Omental fat pad (tissue), 4 donors: ENCODE data around the gene LELP1. TPM values are rescaled to one million over a fixed set of nuclear protein-coding genes. Genes with fewer than 3 reads are reported as not detected.
"Not testable (repeated sequence)": the region's sequence is repeated elsewhere in the genome, so short reads cannot be mapped to it uniquely, and the experiment has no call there.

ENCODE experiments used
- ATAC-seq: fragments of 150-250 bp; one replicate; pipeline ENCODE4 v1.9.1; 2016; ENCODE audit warnings: mild to moderate bottlenecking, moderate library complexity; ENCODE audit not compliant: low FRiP score
- DNase-seq: peaks from one replicate; pipeline ENCODE4 v3.0.0-alpha.2; 2019; ENCODE audit warnings: low spot score
- CTCF ChIP-seq, 3 donors: fragments of 450-650 bp; IDR thresholded peaks; one replicate each; pipeline ENCODE4 v1.5.1; 2016 to 2017; ENCODE audit warnings: antibody characterized with exemption in 3 of 3, mild to moderate bottlenecking in 3 of 3, moderate library complexity in 2 of 3
- total RNA-seq, 4 donors: library from RNA; depleted of rRNA; stranded (reverse); fragments of >200 nt; gene quantifications; one replicate each; pipeline ENCODE4 v1.1.0, GENCODE V29; 2016

The LELP1 gene
- not detected for total RNA-seq

DNA sequence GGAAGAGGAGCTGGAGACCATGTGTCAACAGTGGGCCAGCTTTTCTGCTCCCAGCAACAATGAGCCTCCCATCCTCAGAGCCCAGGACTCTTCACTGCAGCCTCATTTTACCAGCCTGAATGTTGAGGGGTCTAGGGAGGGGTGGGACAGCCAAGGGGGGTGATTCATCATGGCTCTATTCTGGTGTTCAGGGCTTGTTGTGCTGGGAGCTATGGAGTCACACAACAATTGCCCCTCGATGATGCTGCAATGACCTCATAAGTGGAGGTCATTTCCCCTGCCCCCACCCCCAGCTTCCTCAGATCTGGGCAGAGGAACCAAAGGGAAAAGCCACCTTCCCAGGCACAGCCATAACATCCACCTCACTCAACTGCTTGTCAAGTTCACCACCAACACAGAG is at the start of gene LELP1:
TSS of gene LELP1 (plus strand) at position 301 of the 400 bp plus-strand sequence. CDS start 1,278 bp downstream, outside the sequence.
- DNase-seq: no peak
- no peak for ATAC-seq
- TF ChIP-seq CTCF (IDR thresholded peaks at IDR 0.05): no peak

DNA sequence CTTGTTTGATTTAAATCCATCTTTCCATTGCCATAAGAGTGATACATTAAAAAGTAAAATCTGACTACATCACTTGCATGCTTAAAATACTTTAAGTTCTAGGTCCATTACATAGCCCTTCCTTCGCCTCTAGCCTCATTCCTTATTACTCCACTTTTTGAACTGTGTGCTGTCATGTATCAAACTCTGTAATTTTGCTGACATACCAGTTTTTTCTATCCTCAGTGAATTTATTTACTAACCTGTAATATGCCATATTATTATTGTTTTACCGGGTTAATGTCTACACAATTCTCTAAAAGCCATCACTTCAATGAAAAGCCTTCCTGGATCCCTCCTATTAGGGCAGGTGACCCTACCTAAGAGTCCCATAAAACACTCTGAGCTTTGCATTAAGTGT is 47.7 kb upstream of the LELP1 start:
- TF ChIP-seq CTCF (IDR thresholded peaks at IDR 0.05): no peak
- ATAC-seq: no peak
- DNase-seq: no peak

GRCh38 chr1:153168686-153169085 is 34.5 kb upstream of the LELP1 start:
- no peak for DNase-seq
- no peak for ATAC-seq
- no peak for TF ChIP-seq CTCF (IDR thresholded peaks at IDR 0.05)

GRCh38 chr1:153174624-153175023 is 28.6 kb upstream of the LELP1 start:
- TF ChIP-seq CTCF (IDR thresholded peaks at IDR 0.05): no peak
- DNase-seq (no peak), ATAC-seq (no peak)

DNA sequence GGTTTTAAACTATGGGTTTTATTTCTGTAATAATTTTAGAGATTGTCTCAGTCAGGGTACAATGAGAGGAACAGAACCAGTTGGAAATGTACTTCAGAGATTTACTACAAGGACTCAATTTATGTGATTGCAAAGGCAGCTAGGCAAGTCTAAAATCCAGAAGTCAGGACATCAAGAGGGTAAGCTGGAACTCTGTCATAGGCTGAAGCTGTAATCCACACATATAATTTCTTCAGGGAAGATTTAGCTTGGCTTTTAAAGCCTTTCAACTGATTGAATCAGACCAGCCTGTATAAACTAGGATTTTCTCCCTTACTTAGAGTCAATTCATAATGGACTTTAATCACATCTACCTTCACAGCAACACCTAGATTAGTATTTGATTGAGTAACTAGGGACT is 24.3 kb upstream of the LELP1 start:
- DNase-seq (no peak), ATAC-seq (no peak)
- no peak for TF ChIP-seq CTCF (IDR thresholded peaks at IDR 0.05)

GRCh38 chr1:153180556-153180955 is 22.7 kb upstream of the LELP1 start:
- no peak for TF ChIP-seq CTCF (IDR thresholded peaks at IDR 0.05)
- ATAC-seq (no peak), DNase-seq (no peak)

DNA sequence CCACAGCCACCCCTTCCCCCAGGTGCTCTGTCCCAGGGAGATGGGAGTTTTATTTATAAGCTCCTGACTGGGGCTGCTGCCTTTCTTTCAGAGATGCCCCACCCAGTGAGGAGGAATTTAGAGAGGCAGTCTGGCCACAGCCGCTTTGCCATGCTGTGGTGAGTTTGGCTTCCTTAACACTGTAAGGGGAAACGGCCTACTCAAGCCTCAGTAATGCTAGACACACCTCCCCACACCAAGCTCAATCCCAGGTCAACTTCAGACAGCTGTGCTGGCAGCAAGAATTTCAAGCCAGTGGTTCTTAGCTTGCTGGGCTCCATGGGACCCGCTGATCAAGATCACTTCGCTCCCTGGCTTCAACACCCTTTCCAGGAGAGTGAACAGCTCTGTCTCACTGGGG is 14.9 kb upstream of the LELP1 start:
- not testable (repeated sequence) for DNase-seq

GRCh38 chr1:153190373-153190772 is 12.9 kb upstream of the LELP1 start:
- ATAC-seq: no peak
- no peak for TF ChIP-seq CTCF (IDR thresholded peaks at IDR 0.05)
- no peak for DNase-seq

More for the DNA sequence above, 14.9 kb upstream of the LELP1 start:
- ATAC-seq: not testable (repeated sequence)
